Posterior vena cava (tissue), 2 donors: ENCODE data around the gene TMOD2. TPM values are rescaled to one million over a fixed set of nuclear protein-coding genes. Genes with fewer than 3 reads are reported as not detected.
"Not testable (repeated sequence)": the region's sequence is repeated elsewhere in the genome, so short reads cannot be mapped to it uniquely, and the experiment has no call there.

ENCODE experiments used
- DNase-seq: peaks from one replicate; pipeline ENCODE4 v3.0.0-alpha.2; 2020; ENCODE audit warnings: low spot score
- intact Hi-C, 2 donors: fragments of 100-400 bp; cut with DNase I; formaldehyde crosslinking; loops; one replicate each; pipeline versions ENCODE4 v1.14.1 to v1.14.2; 2022 to 2023
- total RNA-seq, 2 donors: library from RNA; stranded (reverse); fragmentation: NEBNext Ultra II Directional; extraction: Animal tissue kit (Norgen Biotek cat#: 25700); gene quantifications; one replicate each; pipeline ENCODE4 v1.2.1, GENCODE V29; 2021
- donor health status: DM: yes; HTN: yes; CAD: no.
- donor health status: DM: yes; HTN: yes; CAD: no.

The TMOD2 gene
- total RNA-seq, 2 donors from 2014 or later = 14.8 to 15.3 TPM

DNA sequence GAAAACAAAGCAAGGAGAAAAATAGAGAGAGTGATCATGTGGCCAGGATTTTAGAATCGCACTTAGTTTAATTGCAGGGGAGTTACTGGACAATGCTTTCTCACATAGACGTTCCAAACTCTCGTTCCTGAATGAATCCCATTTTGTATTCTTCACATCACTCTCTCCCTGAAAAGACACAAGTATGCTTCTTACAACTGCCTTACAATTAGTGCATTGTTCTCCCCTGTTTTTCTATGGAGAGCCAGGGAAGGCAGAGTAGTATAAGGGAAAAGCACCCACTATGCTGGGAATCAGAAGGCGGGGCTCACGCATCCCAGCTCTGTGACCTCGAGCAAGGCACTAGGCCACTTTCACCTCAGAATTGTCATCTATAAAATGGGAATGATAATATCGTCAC lies 14.4 kb downstream of the TMOD2 start:
- DNase-seq = no peak
- intact Hi-C loops = no loop called here

DNA sequence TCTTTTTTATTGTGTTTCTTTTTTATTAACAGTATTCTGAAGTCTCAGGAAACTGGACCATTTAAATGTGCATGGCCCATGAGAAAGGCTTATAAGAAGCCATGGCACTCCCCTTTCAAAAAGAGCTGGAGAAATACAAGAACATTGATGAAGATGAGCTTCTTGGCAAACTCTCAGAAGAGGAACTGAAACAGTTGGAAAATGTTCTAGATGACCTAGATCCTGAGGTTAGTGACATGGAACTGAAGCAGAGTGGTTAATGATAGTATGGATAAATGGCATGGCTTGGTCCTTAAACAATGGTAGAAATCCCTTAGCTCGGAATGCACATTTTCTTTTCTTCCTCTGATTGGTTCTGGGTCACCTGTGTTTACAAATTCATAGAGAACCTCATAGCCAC lies 14.9 kb downstream of the TMOD2 start:
- no peak for DNase-seq
- intact Hi-C loops = no loop called here

DNA sequence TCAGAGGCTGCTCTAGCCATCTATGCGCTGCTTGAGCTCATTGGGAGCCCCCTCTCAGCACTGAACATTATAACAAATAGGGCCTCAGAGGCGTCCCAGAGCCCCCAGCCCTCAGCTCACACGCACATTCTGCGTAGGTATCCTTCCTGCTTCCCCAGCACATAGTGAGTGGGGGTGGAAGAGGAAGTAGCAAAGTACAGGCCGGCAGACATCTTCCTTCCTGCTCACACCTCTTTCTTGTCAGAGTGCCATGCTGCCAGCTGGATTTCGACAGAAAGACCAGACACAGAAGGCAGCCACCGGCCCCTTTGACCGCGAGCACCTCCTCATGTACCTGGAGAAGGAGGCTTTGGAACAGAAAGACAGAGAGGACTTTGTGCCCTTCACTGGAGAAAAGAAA lies 16.6 kb downstream of the TMOD2 start:
- no peak for DNase-seq
- intact Hi-C loops = no loop called here

DNA sequence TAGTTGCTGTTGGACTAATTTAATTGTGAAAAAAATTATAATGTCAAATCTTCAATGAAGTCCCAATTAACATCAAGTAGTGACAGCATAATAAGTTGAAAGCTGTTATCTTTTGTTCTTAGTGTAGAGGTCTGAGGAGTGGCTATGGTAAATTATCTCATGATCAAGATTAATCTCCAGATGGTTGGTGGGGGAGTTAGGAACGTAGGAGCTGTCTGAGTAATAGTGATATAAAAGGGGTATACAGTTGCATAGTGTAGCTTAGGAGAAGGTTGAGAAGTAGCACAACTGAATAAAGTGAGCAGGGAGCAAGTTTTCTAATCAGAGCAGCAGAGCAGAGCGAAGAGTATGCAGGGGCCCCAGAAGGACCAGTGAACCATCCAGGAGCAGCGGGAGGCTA lies 19.5 kb downstream of the TMOD2 start:
- intact Hi-C loops = loop anchor here in 1 of 2 donors (5.0 kb wide), 1 partner anchor 119 kb away; no protein-coding TSS in a partner anchor
- DNase-seq = no peak

DNA sequence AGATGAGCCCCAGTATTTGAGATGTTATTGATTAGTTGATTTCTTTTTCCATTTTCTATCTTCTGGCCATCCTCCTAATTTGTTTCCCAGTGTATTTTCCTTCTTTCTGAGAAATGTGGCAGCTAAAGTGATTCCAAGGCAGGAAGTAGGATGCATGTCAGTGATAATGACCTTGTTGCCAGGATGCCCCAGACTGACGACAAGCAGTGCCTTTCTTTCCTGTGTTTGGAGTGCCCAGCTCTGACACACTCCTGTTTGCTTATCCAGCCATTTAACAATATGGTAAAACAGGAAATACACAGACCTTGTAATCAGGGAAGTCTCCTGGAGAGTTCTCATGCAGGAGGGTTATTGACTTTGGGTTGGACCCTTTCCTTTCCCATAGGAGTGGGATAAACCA lies 20.4 kb downstream of the TMOD2 start:
- DNase-seq = no peak
- intact Hi-C loops = loop anchor here in 1 of 2 donors (5.0 kb wide), 1 partner anchor 119 kb away; no protein-coding TSS in a partner anchor

DNA sequence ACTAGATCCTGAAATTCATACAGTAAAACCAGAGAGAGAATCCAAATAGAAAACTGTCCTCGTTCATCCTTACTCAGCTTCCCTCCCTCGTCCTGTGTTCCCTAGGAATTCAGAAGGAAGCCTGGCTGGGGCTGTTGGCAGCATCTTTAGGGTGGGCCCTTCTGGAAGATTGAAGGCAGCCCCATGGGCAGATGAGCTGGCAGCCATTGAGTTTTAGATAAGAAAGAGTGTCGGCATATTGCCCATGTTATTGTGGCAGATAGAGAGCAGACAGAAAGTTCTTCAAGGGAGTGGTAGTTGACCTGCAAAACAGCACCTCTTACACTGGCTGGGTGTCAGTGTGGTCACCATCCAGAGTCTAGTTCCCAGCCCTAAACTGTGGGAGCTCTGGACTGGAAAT lies 23.5 kb downstream of the TMOD2 start:
- intact Hi-C loops = loop anchor here in 1 of 2 donors (5.0 kb wide), 1 partner anchor 123 kb away; no protein-coding TSS in a partner anchor
- DNase-seq = no peak

DNA sequence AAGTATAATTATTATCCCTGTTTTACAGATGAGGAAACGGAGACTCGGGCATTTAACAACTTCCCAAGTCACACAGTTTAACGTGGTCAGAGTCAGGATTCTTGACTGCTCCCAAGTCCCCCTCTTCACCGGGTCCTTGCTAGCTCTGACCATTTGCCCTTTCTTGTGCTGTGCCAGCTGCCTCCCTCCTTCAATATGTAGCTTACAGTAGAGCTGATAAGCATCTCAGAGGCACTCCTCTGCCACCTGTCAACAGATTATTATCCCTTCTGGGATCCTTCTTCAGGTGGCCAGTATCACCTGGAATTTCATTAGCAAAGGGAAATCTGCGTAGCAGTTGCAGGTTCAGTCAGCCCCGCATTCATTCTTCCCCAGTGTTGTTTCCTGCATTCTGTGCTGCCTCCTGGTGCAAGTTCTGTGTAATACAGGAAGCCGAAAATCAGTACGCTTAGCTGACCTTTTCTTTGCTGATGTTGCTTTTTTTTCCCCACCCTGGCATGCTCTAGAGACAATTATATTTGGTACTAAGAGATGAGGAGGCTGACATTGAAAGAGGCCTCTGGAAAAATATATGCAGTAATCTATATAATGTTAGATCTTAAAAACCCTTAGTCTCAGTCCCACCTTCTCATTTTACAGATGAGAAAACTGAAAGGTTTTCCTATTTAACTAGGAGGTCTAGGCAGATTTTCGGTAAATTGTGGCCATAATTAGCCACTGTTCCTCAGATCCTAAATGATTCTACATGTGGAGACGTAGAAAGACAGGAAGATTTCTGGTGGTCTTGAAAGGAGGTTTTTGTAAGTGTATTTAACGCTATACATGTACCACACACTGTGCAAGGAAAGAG lies 24.8 kb downstream of the TMOD2 start:
- no peak for DNase-seq

DNA sequence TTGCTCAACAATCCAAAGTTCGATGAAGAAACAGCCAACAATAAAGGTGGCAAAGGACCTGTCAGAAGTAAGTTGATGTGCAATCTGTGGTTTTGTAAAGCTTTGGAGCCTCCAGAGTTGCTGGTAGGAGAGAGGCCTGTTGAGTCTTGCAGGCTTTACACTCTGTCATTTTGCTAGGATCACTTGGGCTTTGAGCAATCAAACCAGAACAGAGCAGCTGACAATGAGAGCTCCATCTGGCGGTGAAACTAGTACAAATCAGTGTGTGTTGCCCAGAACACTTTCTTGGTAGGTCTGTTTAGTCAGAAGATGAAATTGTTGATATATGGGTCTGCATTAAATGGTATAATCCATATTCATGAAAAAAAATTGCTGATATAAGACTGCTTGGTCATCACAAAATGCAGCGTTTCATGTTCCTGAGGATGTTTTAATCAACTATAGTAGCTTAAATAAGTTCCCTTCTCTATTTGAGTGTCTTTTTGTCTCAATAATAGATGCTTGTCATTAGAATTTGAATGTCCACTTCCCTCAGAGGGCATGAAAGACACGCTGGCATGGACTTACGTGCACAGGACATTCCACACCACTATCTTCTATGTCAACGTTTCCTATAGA lies 25.7 kb downstream of the TMOD2 start:
- no peak for DNase-seq
- intact Hi-C loops = no loop called here

More for the DNA sequence above, 24.8 kb downstream of the TMOD2 start:
- intact Hi-C loops = no loop called here

DNA sequence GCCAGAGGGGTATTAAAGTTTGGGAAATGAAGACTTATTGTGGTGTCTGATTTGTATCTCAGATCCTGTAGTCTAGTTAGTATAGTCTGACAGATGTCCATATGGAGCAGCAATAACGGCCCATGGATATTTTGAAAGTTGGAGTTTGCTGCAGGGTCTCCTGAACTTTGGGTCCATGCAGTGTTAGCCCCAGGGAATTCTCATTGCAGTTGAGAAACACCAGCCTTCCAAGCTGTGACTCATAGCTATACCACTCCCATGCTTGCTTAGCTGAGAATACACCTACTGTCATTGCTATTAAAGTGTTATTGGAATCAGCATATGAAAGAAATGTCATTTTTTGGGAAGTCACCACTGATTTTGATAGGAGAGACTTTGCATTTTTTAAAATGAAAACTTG lies 29.2 kb downstream of the TMOD2 start:
- intact Hi-C loops = loop anchor here in 1 of 2 donors (5.0 kb wide), 1 partner anchor 128 kb away; no protein-coding TSS in a partner anchor

DNA sequence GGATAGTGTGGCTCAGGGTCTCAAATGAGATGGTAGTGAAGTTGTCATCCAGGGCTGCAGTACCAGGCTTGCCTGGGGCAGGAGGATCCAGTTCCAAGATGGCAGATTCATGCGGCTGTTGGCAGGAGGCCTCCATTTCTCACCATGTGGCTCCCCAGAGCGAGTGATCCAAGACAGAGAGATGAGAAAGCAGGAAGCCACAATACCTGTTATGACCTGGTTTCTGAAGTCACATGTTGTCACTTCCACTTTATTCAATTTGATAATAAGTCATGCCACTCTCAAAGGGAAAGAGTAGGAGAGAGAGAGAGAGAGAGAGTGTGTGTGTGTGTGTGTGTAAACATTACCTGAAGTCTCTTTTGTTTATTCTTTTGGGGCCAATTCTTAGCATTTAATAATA lies 30.1 kb downstream of the TMOD2 start:
- intact Hi-C loops = loop anchor here in 1 of 2 donors (5.0 kb wide), 1 partner anchor 129 kb away; no protein-coding TSS in a partner anchor
- DNase-seq = no peak

More for the DNA sequence above, 29.2 kb downstream of the TMOD2 start:
- no peak for DNase-seq

DNA sequence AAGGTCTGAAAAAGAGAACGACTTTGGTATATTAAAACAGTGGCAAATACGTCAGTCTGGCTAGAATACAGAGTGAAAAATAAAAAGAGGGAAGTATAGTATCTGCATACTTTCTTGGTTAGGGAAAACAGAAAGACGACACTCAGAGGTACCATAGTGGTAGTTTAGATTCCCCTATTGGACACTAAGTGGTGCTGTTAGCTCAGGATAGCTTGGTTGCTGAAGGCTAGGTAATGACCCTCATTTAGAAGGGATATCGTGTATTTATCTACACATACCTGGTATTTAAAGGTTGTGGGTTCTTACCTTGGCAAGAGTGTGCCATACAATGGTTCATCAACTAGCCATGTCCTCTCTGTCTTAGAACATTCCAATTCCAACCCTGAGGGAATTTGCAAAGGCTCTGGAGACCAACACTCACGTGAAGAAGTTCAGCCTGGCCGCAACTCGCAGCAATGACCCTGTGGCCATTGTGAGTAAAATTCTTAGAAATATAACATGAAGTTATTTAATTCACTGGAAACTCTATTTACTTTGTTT lies 31.0 kb downstream of the TMOD2 start:
- intact Hi-C loops = loop anchor here (2.0 to 5.0 kb wide), 2 partner anchors 60 to 130 kb away; no protein-coding TSS in a partner anchor

DNA sequence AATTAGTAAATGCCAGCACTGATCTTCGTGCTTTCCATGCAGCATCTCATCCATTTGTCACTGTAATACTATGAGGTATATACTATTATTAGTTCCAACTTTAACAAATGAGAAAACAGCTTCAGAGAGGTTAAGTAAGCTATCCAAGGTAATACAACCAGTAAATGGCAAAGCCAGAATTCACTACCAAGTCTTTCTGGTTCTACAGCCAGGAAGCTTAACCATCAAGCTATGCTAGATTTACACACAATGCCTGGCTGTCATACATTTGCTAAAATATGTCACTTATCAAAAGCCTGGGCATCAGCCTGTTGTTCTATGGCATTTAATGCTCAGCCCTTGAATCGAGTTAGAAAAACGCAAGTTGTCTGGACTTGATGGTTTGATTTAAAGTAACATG lies 32.6 kb downstream of the TMOD2 start:
- intact Hi-C loops = loop anchor here (2.0 to 5.0 kb wide), 2 partner anchors 59 to 132 kb away; no protein-coding TSS in a partner anchor
- no peak for DNase-seq

More for the DNA sequence above, 31.0 kb downstream of the TMOD2 start:
- DNase-seq = no peak

DNA sequence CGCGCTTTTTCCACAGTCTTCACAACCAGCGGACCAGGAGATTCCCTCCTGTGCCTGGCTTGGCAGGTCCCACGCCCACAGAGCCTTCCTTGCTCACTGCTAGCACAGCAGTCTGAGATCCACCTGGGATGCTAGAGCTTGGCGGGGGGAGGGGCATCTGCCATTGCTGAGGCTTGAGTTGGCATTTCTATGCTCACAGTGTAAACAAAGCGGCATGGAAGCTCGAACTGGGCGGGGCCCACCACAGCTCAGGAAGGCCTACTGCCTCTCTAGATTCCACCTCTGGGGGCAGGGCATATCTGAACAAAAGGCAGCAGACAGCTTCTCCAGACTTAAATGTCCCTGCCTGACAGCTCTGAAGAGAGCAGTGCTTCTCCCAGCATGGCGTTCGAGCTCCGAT lies 35.7 kb downstream of the TMOD2 start:
- DNase-seq = not testable (repeated sequence)

DNA sequence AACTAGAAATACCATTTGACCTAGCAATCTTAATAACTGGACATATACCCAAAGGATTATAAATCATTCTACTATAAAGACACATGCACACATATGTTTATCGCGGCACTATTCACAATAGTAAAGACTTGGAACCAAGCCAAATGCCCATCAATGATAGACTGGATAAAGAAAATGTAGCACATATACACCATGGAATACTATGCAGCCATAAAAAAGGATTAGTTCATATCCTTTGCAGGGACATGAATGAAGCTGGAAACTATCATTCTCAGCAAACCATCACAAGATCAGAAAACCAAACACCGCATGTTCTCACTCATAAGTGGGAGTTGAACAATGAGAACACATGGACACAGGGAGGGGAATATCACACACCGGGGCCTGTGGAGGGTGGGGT lies 41.1 kb downstream of the TMOD2 start:
- DNase-seq = not testable (repeated sequence)
- intact Hi-C loops = loop anchor here in 1 of 2 donors (10.0 kb wide), 1 partner anchor 1632 kb away; no protein-coding TSS in a partner anchor

More for the DNA sequence above, 35.7 kb downstream of the TMOD2 start:
- intact Hi-C loops = not testable (repeated sequence)

DNA sequence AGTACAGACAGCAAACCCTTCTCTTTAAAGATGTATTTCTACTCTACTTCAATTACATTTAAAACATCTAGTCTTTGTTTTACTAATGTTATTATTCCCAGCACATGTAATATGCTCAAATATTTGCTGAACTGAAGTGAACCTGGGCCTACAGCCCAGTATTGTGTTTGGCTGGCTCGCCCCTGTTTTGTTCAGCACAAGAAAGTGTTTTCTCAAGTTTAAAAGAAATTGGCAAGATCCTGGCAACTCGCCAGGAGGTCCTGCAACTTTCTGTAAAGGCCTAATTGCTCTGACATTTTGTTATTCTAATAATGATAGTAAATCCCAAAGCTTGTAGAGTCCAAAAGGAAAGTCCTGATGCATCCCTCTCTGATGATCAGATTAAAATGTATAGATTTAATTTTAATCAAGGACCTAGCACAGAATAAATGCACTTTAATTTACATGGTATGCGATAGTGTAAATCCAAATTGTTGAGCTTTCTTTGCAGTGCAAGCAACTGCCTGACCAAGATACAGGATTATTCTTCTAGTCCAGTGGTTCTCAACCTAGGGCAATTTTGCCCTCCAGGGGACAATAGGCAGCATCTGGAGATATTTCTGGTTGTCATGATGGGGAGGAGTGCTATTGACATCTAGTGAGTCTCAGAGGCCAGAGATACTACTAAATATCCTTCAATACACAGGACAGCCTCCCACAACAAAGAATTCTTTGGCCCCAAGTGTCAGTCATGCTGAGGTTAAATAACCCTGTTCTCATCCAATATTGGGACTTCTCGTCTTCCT lies 42.3 kb downstream of the TMOD2 start:
- intact Hi-C loops = loop anchor here in 1 of 2 donors (10.0 kb wide), 1 partner anchor 1631 kb away; no protein-coding TSS in a partner anchor
- DNase-seq = no peak

DNA sequence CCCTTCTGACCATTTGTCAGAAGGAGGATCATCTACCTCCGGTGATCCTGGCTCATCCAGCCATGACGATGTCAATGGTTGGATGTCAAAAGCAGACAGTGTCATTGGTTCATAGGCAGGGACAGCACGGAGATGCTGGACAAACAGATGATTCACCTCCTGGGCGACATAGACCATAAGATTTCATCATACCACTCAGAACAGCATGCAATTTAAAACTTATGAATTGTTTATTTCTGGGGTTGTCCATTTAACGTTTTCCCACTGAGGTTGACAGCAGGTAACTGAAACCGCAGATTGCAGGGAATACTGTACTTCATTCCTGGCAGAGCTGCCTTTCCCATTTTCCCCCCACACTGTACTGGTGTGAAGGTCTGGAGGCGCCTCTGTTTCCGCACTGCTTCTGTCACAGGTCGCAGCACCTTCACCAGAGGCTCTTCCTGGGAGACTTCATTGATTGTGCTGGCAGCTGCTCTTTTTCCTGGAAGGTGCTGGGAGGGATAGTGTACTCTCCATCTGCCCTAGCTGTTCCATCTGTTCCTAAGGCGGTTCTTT lies 45.5 kb downstream of the TMOD2 start:
- DNase-seq = no peak
- intact Hi-C loops = loop anchor here in 1 of 2 donors (10.0 kb wide), 1 partner anchor 1628 kb away; no protein-coding TSS in a partner anchor

DNA sequence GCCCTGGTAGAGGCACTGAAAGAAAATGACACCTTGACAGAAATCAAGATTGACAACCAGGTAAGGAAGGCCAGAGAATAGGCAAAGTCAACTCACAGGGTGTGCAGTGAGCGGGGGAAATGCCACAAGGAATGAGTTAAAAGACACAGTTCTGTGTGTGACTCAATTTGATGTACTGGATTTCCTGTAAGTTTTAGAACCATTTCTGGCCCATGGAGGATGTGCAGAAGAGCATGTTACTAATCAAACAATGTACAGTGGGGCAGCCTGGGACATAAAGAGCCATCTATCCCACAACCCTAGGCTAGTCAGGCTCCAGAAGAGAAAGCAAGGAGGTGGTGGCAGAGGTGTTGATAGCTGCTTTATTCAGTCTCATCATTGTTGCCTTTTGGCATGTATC lies 46.9 kb downstream of the TMOD2 start:
- intact Hi-C loops = loop anchor here in 1 of 2 donors (10.0 kb wide), 1 partner anchor 1627 kb away; no protein-coding TSS in a partner anchor

More for the DNA sequence above, 46.9 kb downstream of the TMOD2 start:
- no peak for DNase-seq
